Measurements from ENCODE around the gene CACNB4.
"Not testable (repeated sequence)": the region's sequence is repeated elsewhere in the genome, so short reads cannot be mapped to it uniquely, and the experiment has no call there.

The CACNB4 gene

GRCh38 chr2:152050915-152051314 lies 47.9 kb downstream of the CACNB4 start:
- no peak for DNase-seq (ENCODE audit: low read depth)

DNA sequence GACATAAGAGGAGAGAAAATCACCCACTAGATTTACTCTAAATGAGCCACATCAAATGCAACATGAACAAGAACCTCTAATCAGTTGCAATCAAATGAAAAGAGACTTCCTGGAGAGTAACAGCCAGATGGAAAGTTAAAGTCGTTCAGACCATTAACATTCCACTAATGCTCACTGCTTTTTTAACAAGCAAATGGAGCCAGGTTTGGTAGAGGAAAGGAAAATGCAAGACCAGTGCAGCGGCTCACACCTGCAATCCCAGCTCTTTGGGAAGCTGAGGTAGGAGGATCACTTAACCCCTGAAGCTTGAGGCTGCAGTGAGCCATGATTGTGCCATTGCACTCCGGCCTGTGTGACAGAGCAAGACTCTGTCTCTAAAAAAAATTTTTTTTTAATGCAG lies 48.5 kb downstream of the CACNB4 start:
- DNase-seq (ENCODE audit: low read depth) = no peak

DNA sequence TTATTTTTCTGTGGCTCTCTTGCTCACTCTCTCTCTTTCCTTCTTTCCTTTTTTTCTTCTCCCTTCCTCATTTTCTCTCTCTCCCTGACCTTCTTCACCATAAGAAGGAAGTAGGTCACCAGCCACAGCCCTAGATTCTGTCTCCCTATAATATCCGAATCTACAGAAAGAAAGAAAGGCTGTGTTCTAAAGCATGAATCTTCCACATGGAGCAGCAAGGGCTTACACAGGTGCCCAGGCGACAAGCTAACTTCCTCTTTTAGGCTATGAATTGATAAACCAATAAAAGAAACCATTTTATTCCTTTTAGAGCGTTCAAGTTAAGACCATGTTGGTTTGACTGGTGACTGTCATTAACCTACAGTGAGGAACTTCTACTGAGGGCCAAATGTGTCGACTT lies 49.3 kb downstream of the CACNB4 start:
- no peak for DNase-seq (ENCODE audit: low read depth)

DNA sequence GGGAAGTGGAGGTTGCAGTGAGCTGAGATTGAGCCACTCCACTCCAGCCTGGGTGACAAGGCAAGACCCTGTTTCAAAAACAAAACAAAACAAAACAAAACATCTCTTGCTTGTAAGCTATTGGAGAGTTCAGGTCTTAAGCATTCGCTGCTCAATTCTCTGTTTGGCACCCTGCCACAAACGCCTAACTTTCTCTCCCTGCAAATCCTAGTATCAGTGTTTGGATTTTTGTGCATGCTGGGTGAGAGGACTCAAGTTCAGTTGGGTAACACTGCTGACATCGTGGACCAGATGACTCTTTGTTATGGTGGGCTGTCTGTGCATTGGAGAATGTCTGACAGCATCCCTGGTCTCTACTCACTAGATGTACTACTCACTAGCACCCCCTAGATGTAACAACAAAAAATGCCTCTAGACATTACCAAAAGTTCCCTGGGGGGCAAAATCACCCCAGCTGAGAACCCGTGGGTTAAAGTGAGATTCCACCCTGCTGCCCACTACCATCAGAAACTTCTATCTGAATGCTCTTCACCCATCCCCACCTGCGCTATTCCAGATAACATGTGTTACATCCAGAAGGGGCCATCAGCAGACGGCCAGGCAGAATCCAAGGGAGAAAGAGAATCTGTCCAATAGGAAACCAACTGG lies 50.9 kb downstream of the CACNB4 start:
- DNase-seq (ENCODE audit: low read depth) = no peak

DNA sequence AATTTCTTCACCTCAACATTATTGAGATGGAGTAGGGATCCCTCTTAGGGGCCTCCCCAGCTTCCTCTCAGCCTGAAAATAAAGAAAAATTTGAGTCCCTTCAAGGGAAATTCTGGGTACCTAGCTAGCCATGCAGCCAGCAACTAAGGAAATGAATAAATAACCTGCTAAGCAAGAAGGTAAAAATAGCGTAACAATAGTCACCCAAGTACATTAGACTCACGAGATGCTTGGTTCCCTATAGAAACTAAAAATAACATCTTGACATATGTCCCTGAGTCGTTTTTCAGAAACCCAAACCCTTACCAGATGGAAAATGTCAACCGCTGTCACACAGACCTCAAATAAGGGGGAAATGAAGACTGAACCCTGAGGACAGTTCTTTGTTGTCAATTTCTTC lies 51.9 kb downstream of the CACNB4 start:
- DNase-seq (ENCODE audit: low read depth) = no peak

- DNase-seq (ENCODE audit: low read depth) = no peak
These were observed 55.9 kb downstream of the CACNB4 start for GRCh38 chr2:152042636-152043615.

DNA sequence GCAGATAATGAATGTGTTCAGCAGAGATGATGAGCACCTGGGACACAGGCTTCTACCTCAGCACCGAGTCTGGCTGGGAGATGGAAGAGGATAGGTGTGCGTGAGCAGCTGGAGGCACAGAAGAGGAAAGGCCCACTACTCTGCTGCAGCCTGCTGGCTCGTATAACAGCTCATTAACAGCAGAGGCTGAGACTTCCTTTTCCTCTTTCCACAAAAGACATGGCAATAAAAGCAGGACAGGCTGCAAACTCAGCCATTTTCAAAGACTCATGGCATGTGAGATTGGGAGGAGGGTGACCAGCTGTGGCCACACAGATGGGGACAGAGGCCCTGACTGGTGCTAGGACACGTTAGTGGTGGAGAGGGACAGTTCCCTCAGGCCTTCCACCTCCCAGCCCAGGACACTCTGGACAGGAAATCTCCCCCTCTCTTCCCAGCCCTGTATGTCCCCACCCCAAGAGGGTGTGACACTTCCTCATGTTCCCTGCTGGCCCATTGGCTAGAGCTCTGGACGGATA lies 60.3 kb downstream of the CACNB4 start:
- DNase-seq (ENCODE audit: low read depth) = no peak

GRCh38 chr2:152037743-152038435 lies 61.0 kb downstream of the CACNB4 start:
- DNase-seq (ENCODE audit: low read depth) = no peak

GRCh38 chr2:152036611-152037469 lies 62.0 kb downstream of the CACNB4 start:
- peak; percentile 31 for DNase-seq (ENCODE audit: low read depth)

- no peak for DNase-seq (ENCODE audit: low read depth)
These were observed 64.5 kb downstream of the CACNB4 start for GRCh38 chr2:152034257-152034801.

DNA sequence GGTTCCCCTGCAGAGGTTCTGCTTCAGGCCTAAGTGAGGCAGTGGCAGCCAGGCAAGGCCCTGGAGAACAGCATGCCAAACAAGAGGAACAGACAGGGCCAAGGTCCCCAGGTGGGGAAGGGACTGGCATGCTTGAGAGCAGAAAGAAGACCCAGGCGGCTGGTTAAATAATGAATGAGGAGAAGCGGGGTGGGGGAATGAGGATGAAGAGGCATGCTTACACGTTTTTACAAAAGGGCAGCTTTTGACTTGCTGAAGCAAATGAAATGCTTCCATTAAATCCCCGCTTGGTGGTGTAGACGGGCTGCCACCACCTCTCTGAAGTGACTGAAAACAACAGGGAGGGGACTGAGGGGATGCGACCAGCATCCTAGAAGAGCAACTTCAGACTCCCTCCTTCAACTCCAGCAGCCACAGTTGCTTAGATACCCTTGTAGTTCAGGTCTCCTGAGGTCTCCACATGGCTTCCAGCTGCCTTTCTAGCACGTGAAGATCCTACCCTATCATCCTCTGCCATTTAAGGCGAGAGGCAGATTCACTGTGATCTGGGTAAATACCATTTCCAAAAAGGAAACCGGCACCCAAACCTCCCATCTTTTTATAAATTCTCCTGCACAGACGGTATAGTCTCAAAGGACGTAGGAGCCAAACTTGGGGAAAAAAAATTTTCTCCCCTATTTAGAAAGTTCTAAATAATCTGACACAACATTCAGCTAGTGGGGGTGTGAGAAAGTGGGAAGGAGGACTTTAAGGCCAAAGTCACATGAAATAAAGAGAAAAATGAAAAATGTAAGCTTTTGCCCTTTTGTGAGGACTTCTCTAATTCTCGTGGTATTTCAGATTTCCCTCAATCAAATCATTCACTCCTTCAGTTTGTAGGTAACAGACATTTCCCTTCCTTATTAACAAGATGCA lies 65.6 kb downstream of the CACNB4 start:
- no peak for DNase-seq (ENCODE audit: low read depth)

DNA sequence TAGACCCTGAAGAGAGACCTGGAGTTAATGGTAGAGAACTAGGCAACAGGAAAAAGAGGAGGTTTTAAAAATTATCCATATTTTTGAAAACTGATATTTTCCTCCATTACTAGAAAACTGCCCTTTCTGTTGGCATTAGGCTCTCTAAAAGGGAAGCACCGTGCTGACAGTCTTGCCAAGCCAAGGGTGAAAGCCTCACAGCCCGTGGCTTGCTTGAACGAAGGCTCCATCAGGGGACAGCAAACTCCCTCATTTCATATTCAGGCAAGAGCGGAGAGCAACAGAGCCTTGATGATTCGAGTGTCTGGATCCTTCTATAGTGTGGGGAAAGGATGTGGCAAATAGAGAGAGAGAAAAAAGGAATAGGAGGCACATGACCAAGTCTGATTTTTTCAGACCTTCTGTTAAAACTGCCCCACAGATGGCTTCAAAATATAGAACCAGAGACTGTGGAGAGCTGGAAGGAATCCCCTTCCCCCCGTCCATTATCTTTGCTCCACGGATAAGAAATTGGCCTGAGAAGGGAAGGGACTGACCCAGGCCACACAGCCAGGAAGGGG lies 67.0 kb downstream of the CACNB4 start:
- DNase-seq (ENCODE audit: low read depth) = no peak

GRCh38 chr2:152030596-152031328 lies 68.1 kb downstream of the CACNB4 start:
- not testable (repeated sequence) for DNase-seq (ENCODE audit: low read depth)

DNA sequence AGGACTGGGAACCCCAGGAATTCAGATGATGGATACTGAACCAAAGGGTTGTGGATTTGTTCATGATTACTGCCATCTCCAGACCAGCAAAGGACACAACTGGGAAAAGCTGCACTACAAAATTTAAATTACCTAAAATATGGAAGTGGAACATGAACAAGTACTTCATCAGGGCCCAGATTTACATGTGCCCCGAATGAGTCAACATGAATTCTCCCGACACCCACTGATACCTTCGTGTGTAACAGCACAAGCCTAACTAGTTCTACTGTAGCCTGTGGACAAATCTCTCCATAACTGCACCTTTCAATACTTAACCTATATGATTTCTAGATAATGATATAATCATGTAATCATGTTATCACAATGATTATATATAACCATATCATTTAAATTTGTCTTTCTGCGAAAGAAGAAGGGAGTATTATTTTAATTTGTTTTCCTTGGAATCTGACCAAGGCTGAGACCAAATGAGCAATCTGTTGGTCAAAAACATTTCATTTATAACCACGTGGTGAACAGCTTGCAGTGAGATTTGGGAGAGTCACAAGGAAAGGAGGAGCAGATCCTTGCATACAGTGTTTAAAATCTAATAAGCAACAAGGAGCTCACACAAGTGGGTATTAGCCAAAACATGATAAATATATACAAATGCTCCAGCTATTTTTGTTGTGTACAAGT lies 70.5 kb downstream of the CACNB4 start:
- no peak for DNase-seq (ENCODE audit: low read depth)

DNA sequence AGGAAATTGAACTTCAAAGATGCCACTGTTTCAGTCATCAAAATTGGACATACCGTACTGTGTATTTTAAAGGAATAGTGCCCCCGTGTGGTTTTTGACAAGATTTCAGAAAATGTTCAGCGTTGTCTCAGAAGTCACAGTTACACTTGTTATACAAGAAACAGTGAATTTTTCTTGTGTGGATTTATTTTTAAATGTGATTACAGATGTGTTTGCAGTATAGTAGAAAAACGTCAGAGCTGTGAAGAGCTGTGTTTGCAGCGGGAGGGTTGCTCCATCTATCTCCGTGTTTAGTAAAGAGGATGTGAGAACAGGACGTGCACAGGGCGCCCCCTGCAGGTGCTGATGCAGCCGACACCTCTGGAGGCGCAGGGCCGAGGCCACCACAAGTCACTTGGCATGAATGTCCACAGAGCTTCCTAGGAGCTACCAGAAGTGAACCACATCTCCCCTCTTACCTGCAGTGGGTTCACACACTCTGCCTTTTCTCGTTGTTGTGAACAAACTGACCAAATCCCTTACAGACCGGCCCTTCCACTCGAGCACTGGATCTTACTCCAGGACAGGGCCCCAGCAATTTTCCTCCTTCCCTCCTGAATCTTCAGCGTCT lies 73.1 kb downstream of the CACNB4 start:
- peak; percentile 54 for DNase-seq (ENCODE audit: low read depth)

- DNase-seq (ENCODE audit: low read depth) = no peak
These were observed 74.4 kb downstream of the CACNB4 start for GRCh38 chr2:152024477-152024876.

DNA sequence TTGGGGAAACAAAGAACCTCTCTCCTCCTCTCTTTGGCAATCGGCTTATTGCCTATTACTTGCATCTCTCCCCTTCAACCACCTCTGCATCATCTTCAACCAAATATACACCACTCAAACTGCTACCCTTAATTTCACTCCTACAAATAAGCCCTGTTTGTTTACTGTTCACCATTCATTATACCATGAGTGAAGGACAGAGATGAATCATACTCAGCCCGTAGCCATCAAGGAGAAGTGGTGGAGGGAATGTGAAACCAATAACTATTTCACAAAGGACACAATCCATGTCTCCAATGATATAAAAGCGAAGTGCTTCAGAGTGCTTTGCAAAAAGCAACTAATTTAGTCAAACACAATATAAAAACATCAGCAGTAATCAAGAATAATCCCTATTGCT lies 76.8 kb downstream of the CACNB4 start:
- DNase-seq (ENCODE audit: low read depth) = no peak

DNA sequence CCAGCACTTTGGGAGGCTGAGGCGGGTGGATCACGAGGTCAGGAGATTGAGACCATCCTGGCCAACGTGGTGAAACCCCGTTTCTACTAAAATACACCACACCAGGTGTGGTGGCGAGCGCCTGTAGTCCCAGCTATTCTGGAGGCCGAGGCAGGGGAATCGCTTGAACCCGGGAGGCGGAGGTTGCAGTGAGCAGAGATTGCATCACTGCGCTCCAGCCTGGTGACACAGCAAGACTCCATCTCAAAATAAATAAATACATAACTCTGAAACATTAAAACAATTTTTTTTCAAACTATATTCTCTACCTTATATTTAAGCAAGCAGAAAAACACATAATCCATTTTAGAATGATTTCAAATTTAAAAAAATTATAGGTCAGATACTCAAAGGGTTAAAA lies 77.8 kb downstream of the CACNB4 start:
- DNase-seq (ENCODE audit: low read depth) = not testable (repeated sequence)

All from HS-5 (cell line).